Effector memory CD4-positive, alpha-beta T cell (primary cell): Measurements from ENCODE around the gene IGF2.

Experiments
- DNase-seq, 3 donors: peaks; one replicate each; pipeline ENCODE4 v3.0.0-alpha.2; 2020
- H3K27ac ChIP-seq: 2 replicates; pipeline ENCODE4 v1.7.0; 2013; ENCODE audit warnings: mild to moderate bottlenecking, low read length, moderate library complexity; ENCODE audit not compliant: insufficient read depth, poor library complexity, severe bottlenecking
- H3K27me3 ChIP-seq: replicated peaks from 2 replicates; pipeline ENCODE4 v1.7.0; 2013; ENCODE audit warnings: mild to moderate bottlenecking, low read length; ENCODE audit not compliant: insufficient read depth, control insufficient read depth, poor library complexity, severe bottlenecking
- H3K36me3 ChIP-seq: 2 replicates; pipeline ENCODE4 v1.7.0; 2013; ENCODE audit warnings: mild to moderate bottlenecking, low read length, moderate library complexity; ENCODE audit not compliant: control insufficient read depth, insufficient read depth
- H3K4me1 ChIP-seq: 2 replicates; pipeline ENCODE4 v1.7.0; 2013; ENCODE audit warnings: low read length, mild to moderate bottlenecking; ENCODE audit not compliant: control insufficient read depth, insufficient read depth, poor library complexity, severe bottlenecking
- H3K4me3 ChIP-seq: 2 replicates; pipeline ENCODE4 v1.7.0; 2013; ENCODE audit warnings: low read length, low read depth, mild to moderate bottlenecking; ENCODE audit not compliant: insufficient read depth, poor library complexity, severe bottlenecking
- H3K9me3 ChIP-seq: 2 replicates; pipeline ENCODE4 v1.7.0; 2013; ENCODE audit warnings: mild to moderate bottlenecking, low read length, moderate library complexity; ENCODE audit not compliant: control insufficient read depth

The IGF2 gene

GRCh38 chr11:2091112-2091746 lies 48.0 kb downstream of the IGF2 start:
- Histone ChIP-seq H3K27ac (no peak overlapping the region), H3K27me3 (no peaks in the 10 kb centered on the region), H3K9me3 (no peaks in the 10 kb centered on the region), H3K4me1 (peaks cover 14% of the 10 kb centered on the region), H3K36me3 (no peaks in the 10 kb centered on the region), H3K4me3 (no peak overlapping the region)
- no peak for DNase-seq

GRCh38 chr11:2090172-2091111 lies 48.7 kb downstream of the IGF2 start:
- Histone ChIP-seq H3K4me1 (peaks cover 14% of the 10 kb centered on the region), H3K9me3 (no peaks in the 10 kb centered on the region), H3K27ac (no peak overlapping the region), H3K27me3 (no peaks in the 10 kb centered on the region), H3K36me3 (no peaks in the 10 kb centered on the region), H3K4me3 (no peak overlapping the region)
- no peak for DNase-seq

GRCh38 chr11:2089536-2090165 lies 49.5 kb downstream of the IGF2 start:
- DNase-seq: no peak
- H3K9me3 ChIP-seq: no peaks in the 10 kb centered on the region
- no peak overlapping the region for H3K4me3 ChIP-seq
- H3K27ac ChIP-seq: no peak overlapping the region
- H3K27me3 ChIP-seq: no peaks in the 10 kb centered on the region
- H3K4me1 ChIP-seq: peaks cover 14% of the 10 kb centered on the region
- H3K36me3 ChIP-seq: no peaks in the 10 kb centered on the region

GRCh38 chr11:2088746-2089535 lies 50.2 kb downstream of the IGF2 start:
- no peak overlapping the region for H3K27ac ChIP-seq
- no peaks in the 10 kb centered on the region for H3K9me3 ChIP-seq
- no peak overlapping the region for H3K4me3 ChIP-seq
- H3K36me3 ChIP-seq: no peaks in the 10 kb centered on the region
- DNase-seq: no peak
- H3K27me3 ChIP-seq: no peaks in the 10 kb centered on the region
- H3K4me1 ChIP-seq: peaks cover 14% of the 10 kb centered on the region

- Histone ChIP-seq H3K27me3 (no peaks in the 10 kb centered on the region), H3K9me3 (no peaks in the 10 kb centered on the region), H3K36me3 (no peaks in the 10 kb centered on the region), H3K4me3 (no peak overlapping the region), H3K4me1 (peaks cover 10% of the 10 kb centered on the region), H3K27ac (no peak overlapping the region)
- no peak for DNase-seq
Observed at GRCh38 chr11:2088284-2088683, 50.9 kb downstream of the IGF2 start.

- no peak for DNase-seq
- Histone ChIP-seq H3K4me1 (no peaks in the 10 kb centered on the region), H3K27ac (no peak overlapping the region), H3K36me3 (no peaks in the 10 kb centered on the region), H3K9me3 (no peaks in the 10 kb centered on the region), H3K27me3 (no peaks in the 10 kb centered on the region), H3K4me3 (no peak overlapping the region)
Observed at GRCh38 chr11:2086239-2087040, 52.7 kb downstream of the IGF2 start.

- H3K27me3 ChIP-seq: no peaks in the 10 kb centered on the region
- no peaks in the 10 kb centered on the region for H3K4me1 ChIP-seq
- no peaks in the 10 kb centered on the region for H3K36me3 ChIP-seq
- no peak for DNase-seq
- no peak overlapping the region for H3K27ac ChIP-seq
- H3K4me3 ChIP-seq: no peak overlapping the region
- no peaks in the 10 kb centered on the region for H3K9me3 ChIP-seq
Observed at GRCh38 chr11:2085251-2086066, 53.7 kb downstream of the IGF2 start.

GRCh38 chr11:2084721-2085120 lies 54.5 kb downstream of the IGF2 start:
- H3K36me3 ChIP-seq: no peaks in the 10 kb centered on the region
- DNase-seq: no peak
- H3K4me1 ChIP-seq: no peaks in the 10 kb centered on the region
- H3K27me3 ChIP-seq: no peaks in the 10 kb centered on the region
- H3K4me3 ChIP-seq: no peak overlapping the region
- no peak overlapping the region for H3K27ac ChIP-seq
- no peaks in the 10 kb centered on the region for H3K9me3 ChIP-seq
